Bone marrow (tissue), 2 donors: ENCODE data around the gene SLC26A11.
A peak's percentile ranks its signal among the peaks of the same experiment; 100 is the strongest.
"Not testable (repeated sequence)": the region's sequence is repeated elsewhere in the genome, so short reads cannot be mapped to it uniquely, and the experiment has no call there.

Experiments
- DNase-seq, 2 donors: peaks; one replicate each; lab custom pipeline; 2025; lab: John Stamatoyannopoulos, UW

SLC26A11 gene

GRCh38 chr17:80283116-80283852 is 63.1 kb downstream of the SLC26A11 start:
- no peak for DNase-seq

GRCh38 chr17:80284631-80285030 is 64.4 kb downstream of the SLC26A11 start:
- DNase-seq = no peak

GRCh38 chr17:80285237-80285920 is 65.2 kb downstream of the SLC26A11 start:
- DNase-seq = no peak

DNA sequence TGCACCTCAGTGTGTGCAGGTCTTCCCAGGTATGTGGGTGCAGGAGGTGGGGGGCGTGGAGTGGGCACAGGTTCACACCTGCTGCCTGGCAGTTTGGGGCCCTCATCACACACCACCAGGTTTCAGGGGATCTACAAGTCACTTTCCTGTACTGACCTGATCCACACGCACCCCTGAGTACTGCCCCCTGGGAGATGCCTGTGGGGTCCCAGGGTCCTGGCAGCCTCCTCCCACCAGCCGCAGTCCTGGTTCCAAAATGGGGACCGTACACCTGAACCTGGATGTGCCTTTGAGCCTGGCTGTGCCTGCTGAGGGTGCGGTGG is 66.4 kb downstream of the SLC26A11 start:
- no peak for DNase-seq

- DNase-seq = no peak
Measured at GRCh38 chr17:80287038-80287437, 66.8 kb downstream of the SLC26A11 start.

- no peak for DNase-seq
Measured at GRCh38 chr17:80287806-80288567, 67.8 kb downstream of the SLC26A11 start.

- peak in 1 of 2 donors; percentile 89 for DNase-seq
Measured at GRCh38 chr17:80289616-80290015, 69.4 kb downstream of the SLC26A11 start.

- no peak for DNase-seq
Measured at GRCh38 chr17:80290156-80290555, 69.9 kb downstream of the SLC26A11 start.

DNA sequence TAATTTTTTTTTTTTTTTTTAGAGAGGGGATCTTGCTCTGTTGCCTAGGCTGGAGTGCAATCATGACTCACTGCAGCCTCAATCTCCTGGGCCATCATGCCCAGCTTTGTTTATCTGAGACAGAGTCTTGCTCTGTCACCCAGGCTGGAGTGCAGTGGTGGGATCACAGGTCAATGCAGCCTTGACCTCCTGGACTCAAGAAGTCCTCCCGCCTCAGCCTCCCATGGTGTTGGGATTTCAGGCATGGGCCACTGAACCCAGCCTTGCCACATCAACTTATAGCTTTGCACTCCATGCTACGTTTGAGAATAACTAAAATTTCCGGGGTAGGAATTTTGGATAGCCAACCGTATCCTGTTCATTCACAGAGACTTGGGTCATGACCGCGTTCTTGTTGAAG is 71.0 kb downstream of the SLC26A11 start:
- no peak for DNase-seq

DNA sequence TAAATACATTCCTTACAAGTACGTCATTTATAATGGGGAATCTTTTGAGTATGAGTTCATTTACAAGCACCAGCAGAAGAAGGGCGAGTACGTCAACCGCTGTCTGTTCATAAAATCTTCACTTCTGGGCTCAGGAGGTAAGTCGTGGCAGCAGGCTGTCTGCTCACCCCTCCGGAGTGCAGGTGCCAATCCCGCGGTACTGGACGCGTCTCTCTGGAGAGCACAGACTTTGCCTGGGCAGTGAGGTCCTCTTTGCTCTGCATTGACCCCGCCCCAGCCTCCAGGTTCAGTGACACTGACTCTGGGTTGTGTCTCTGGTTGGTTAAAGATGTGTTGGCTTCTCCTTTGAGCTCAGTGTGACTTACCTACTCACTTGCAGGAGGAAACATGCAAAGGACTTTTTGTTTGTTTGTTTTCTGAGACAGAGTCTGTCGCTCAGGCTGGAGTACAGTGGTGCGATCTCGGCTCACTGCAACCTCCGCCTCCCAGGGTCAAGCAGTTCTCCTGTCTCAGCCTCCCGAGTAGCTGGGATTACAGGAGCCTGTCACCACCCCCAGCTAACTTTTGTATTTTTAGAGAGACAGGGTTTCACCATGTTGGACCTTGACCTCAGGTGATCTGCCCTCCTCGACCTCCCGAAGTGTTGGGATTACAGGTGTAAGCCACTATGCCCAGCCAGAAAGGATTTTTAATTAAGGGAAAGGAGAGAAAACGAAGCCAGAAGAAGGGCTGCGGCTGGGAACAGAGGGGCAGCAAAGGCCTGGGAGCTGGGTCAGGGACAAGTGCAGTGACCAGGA is 71.7 kb downstream of the SLC26A11 start:
- DNase-seq = no peak

DNA sequence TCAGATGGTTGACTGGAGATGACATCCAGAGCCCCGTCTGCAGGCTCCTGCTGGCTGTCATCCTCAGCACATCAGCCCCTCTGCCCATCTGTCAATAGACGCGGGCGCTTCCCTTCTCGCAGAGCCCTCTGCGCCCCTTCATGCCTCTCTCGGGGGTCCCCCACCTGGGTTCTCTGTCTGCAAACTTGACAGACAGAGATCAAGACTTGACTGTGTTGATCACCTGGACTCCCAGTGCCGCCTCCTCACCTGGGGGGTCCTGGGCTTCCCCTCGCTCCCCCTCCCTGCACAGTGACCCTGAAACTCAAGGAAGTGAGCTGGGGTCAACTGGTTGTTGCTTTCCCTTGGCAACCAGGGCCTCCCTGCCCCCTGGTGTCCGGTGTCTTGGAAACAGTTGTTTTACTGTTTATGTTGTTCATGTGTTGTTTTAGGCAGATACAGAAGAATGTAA is 72.3 kb downstream of the SLC26A11 start:
- no peak for DNase-seq

GRCh38 chr17:80294210-80294609 is 74.0 kb downstream of the SLC26A11 start:
- no peak for DNase-seq

- no peak for DNase-seq
Measured at GRCh38 chr17:80294653-80295052, 74.4 kb downstream of the SLC26A11 start.

DNA sequence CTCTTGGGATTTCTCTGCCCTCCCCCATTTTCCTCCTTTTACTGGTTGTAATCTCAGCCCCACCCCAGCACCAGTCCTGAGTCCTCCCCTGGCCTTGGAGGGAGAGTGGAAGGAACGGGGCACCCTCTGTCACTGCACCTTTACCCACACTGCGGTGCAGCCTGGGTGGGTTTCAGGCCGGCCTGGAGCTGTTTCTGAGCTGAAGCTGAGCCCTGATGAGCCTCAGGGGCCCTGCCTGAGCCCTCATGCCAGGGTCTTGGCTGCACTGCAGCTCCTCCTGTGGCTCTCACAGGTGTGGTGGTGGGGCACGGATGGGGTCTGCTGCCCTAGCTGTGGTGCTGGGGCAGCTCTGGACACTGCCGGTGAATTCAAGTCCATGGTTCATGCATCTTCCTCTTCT is 74.9 kb downstream of the SLC26A11 start:
- no peak for DNase-seq

DNA sequence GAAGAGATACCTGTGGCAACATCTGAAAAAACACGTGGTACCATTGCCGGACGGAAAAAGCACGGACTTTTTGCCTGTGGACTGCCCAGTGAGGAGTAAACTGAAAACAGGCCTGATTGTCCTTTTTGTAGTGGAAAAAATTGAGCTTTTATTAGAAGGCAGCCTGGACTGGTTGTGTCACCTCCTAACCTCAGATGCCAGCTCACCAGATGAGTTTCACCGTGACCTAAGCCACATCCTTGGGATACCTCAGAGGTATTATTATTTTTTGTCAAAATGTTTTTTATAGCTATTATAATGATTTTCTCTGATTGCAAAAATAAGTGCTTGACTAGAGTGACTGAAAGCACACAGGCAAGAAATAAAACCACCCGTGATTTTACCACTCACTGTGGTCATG is 75.3 kb downstream of the SLC26A11 start:
- DNase-seq = no peak

- no peak for DNase-seq
Measured at GRCh38 chr17:80296221-80296620, 76.0 kb downstream of the SLC26A11 start.

GRCh38 chr17:80297996-80298560 is 77.9 kb downstream of the SLC26A11 start:
- no peak for DNase-seq

- DNase-seq = not testable (repeated sequence)
Measured at GRCh38 chr17:80299350-80300100, 79.3 kb downstream of the SLC26A11 start.

DNA sequence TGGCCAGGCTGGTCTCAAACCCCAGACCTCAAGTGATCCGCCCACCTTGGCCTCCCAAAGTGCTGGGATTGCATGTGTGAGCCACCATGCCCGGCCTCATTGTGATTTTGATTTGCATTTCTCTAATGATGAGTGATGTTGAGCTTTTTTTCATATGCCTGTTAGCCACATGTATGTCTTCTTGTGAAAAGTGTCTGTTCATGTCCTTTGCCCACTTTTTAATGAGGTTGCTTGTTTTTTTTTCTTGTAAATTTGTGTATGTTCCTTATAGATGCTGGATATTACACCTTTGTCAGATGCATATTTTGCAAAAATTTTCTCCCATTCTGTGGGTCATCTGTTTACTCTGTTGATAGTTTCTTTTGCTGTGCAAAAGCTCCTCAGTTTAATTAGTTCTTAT is 80.5 kb downstream of the SLC26A11 start:
- not testable (repeated sequence) for DNase-seq
